PC-9 (cell line): ENCODE measurements around the gene TP53RK.

Experiments used
- EZH2 ChIP-seq: fragments of 200-600 bp; sonication (generic); IDR thresholded peaks from 2 replicates; pipeline ENCODE4 v1.8.0; 2017; ENCODE audit warnings: antibody characterized with exemption, low read depth
- TF ChIP-seq, protein P1 (sequence below): fragments of 200-600 bp; sonication (generic); conservative IDR thresholded peaks from 2 replicates; pipeline ENCODE4 v1.6.1; 2017; ENCODE audit warnings: mixed run types, antibody characterized with exemption, mild to moderate bottlenecking, moderate library complexity

DNA sequence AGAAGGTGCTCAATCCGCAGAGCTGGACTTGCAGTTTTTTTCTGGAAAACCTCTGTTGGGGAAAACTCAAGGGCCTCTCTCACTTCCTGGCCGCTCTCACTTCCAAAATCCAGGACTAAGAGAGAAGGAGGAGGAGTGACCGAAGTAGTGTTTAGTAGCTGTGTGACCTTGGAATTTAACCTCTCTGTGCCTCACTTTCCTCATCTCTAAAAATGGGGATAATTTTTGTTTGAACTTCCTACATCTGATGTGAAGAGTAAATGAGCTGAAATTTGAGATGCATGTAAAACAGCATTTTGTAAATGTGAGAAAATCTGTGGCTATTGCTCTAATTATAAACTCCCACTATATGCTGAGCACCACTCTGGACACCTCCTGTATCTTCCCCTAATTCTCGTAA lies 43.1 kb downstream of the TP53RK start:
- TF ChIP-seq, protein P1, sequence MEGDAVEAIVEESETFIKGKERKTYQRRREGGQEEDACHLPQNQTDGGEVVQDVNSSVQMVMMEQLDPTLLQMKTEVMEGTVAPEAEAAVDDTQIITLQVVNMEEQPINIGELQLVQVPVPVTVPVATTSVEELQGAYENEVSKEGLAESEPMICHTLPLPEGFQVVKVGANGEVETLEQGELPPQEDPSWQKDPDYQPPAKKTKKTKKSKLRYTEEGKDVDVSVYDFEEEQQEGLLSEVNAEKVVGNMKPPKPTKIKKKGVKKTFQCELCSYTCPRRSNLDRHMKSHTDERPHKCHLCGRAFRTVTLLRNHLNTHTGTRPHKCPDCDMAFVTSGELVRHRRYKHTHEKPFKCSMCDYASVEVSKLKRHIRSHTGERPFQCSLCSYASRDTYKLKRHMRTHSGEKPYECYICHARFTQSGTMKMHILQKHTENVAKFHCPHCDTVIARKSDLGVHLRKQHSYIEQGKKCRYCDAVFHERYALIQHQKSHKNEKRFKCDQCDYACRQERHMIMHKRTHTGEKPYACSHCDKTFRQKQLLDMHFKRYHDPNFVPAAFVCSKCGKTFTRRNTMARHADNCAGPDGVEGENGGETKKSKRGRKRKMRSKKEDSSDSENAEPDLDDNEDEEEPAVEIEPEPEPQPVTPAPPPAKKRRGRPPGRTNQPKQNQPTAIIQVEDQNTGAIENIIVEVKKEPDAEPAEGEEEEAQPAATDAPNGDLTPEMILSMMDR, result no peak
- no peak for TF ChIP-seq EZH2
